ENCODE data around the gene SUFU. TPM values are rescaled to one million over a fixed set of nuclear protein-coding genes. Genes with fewer than 3 reads are reported as not detected.

Gene SUFU
- total RNA-seq, 1 donor from 2014 or later = 8.9 TPM

GRCh38 chr10:102656791-102657371, 153.1 kb downstream of the SUFU start:
- Histone ChIP-seq H3K4me3 (ENCODE audit: low read depth, low read length) (no peak overlapping the region), H3K27me3 (ENCODE audit: control insufficient read depth, insufficient read depth, low read length) (no peaks in the 10 kb centered on the region), H3K36me3 (ENCODE audit: control insufficient read depth, insufficient read depth, low read length) (peaks cover 2% of the 10 kb centered on the region)
- no peak for DNase-seq (ENCODE audit: low read depth)
- no peak for TF ChIP-seq CTCF (IDR thresholded peaks at IDR 0.05; ENCODE audit: insufficient read depth, low read length, poor library complexity, severe bottlenecking)

- Histone ChIP-seq H3K27me3 (ENCODE audit: control insufficient read depth, insufficient read depth, low read length) (no peaks in the 10 kb centered on the region), H3K36me3 (ENCODE audit: control insufficient read depth, insufficient read depth, low read length) (peaks cover 2% of the 10 kb centered on the region), H3K4me3 (ENCODE audit: low read depth, low read length) (no peak overlapping the region)
- TF ChIP-seq CTCF (IDR thresholded peaks at IDR 0.05; ENCODE audit: insufficient read depth, low read length, poor library complexity, severe bottlenecking) = no peak
- no peak for DNase-seq (ENCODE audit: low read depth)
Measured at GRCh38 chr10:102657451-102657850, 153.7 kb downstream of the SUFU start.

- H3K27me3 ChIP-seq (ENCODE audit: control insufficient read depth, insufficient read depth, low read length) = no peaks in the 10 kb centered on the region
- DNase-seq (ENCODE audit: low read depth) = no peak
- no peak overlapping the region for H3K4me3 ChIP-seq (ENCODE audit: low read depth, low read length)
- H3K36me3 ChIP-seq (ENCODE audit: control insufficient read depth, insufficient read depth, low read length) = peaks cover 2% of the 10 kb centered on the region
- no peak for TF ChIP-seq CTCF (IDR thresholded peaks at IDR 0.05; ENCODE audit: insufficient read depth, low read length, poor library complexity, severe bottlenecking)
Measured at GRCh38 chr10:102657984-102658724, 154.4 kb downstream of the SUFU start.

- H3K27me3 ChIP-seq (ENCODE audit: control insufficient read depth, insufficient read depth, low read length) = no peaks in the 10 kb centered on the region
- peaks cover 1% of the 10 kb centered on the region for H3K36me3 ChIP-seq (ENCODE audit: control insufficient read depth, insufficient read depth, low read length)
- no peak for TF ChIP-seq CTCF (IDR thresholded peaks at IDR 0.05; ENCODE audit: insufficient read depth, low read length, poor library complexity, severe bottlenecking)
- no peak overlapping the region for H3K4me3 ChIP-seq (ENCODE audit: low read depth, low read length)
- DNase-seq (ENCODE audit: low read depth) = no peak
Measured at GRCh38 chr10:102658802-102659201, 155.0 kb downstream of the SUFU start.

GRCh38 chr10:102660888-102661657, 157.3 kb downstream of the SUFU start:
- peaks cover 1% of the 10 kb centered on the region for H3K36me3 ChIP-seq (ENCODE audit: control insufficient read depth, insufficient read depth, low read length)
- no peak overlapping the region for H3K4me3 ChIP-seq (ENCODE audit: low read depth, low read length)
- DNase-seq (ENCODE audit: low read depth) = no peak
- H3K27me3 ChIP-seq (ENCODE audit: control insufficient read depth, insufficient read depth, low read length) = no peaks in the 10 kb centered on the region
- no peak for TF ChIP-seq CTCF (IDR thresholded peaks at IDR 0.05; ENCODE audit: insufficient read depth, low read length, poor library complexity, severe bottlenecking)

Data from kidney epithelial cell (primary cell).